HG03571 (cell line): Measurements from ENCODE around the gene GRK5.
"Not testable (repeated sequence)": the region's sequence is repeated elsewhere in the genome, so short reads cannot be mapped to it uniquely, and the experiment has no call there.

Source experiments
- ATAC-seq: cut with Tn5 transposase; IDR thresholded peaks from one replicate; pipeline ENCODE4 v1.9.1; 2021; ENCODE audit not compliant: unreplicated experiment

GRK5 gene

GRCh38 chr10:119431773-119432135 is 224.4 kb downstream of the GRK5 start:
- ATAC-seq, result no peak

GRCh38 chr10:119434942-119435341 is 227.6 kb downstream of the GRK5 start:
- ATAC-seq, result not testable (repeated sequence)

- no peak for ATAC-seq
These were observed 231.3 kb downstream of the GRK5 start for GRCh38 chr10:119438717-119439116.

- no peak for ATAC-seq
These were observed 232.6 kb downstream of the GRK5 start for GRCh38 chr10:119439922-119440321.

GRCh38 chr10:119441151-119441821 is 233.9 kb downstream of the GRK5 start:
- no peak for ATAC-seq

- no peak for ATAC-seq
These were observed 234.8 kb downstream of the GRK5 start for GRCh38 chr10:119441921-119442757.

GRCh38 chr10:119442758-119443060 is 235.3 kb downstream of the GRK5 start:
- ATAC-seq, result no peak

- no peak for ATAC-seq
These were observed 236.1 kb downstream of the GRK5 start for GRCh38 chr10:119443441-119443840.

GRCh38 chr10:119443970-119444660 is 236.7 kb downstream of the GRK5 start:
- ATAC-seq, result no peak

GRCh38 chr10:119444866-119445265 is 237.5 kb downstream of the GRK5 start:
- no peak for ATAC-seq

GRCh38 chr10:119445311-119445934 is 238.1 kb downstream of the GRK5 start:
- no peak for ATAC-seq

- no peak for ATAC-seq
These were observed 238.6 kb downstream of the GRK5 start for GRCh38 chr10:119445935-119446317.

- ATAC-seq, result no peak
These were observed 239.3 kb downstream of the GRK5 start for GRCh38 chr10:119446441-119447277.

- ATAC-seq, result no peak
These were observed 240.1 kb downstream of the GRK5 start for GRCh38 chr10:119447421-119447820.

- ATAC-seq, result no peak
These were observed 240.6 kb downstream of the GRK5 start for GRCh38 chr10:119447823-119448546.

- no peak for ATAC-seq
These were observed 241.5 kb downstream of the GRK5 start for GRCh38 chr10:119448628-119449584.

- ATAC-seq, result no peak
These were observed 242.5 kb downstream of the GRK5 start for GRCh38 chr10:119449760-119450461.

- ATAC-seq, result no peak
These were observed 243.4 kb downstream of the GRK5 start for GRCh38 chr10:119450606-119451299.
